Adrenal gland (tissue), 12 donors: ENCODE data around the gene SLMAP. TPM values are rescaled to one million over a fixed set of nuclear protein-coding genes. Genes with fewer than 3 reads are reported as not detected.

Experiments
- DNase-seq, 7 donors: peaks; one replicate each; pipeline ENCODE4 v3.0.0-alpha.2; 2019 to 2020
- H3K27ac ChIP-seq, 5 donors: fragments of 200-600 bp; sonication (generic) in 4 of 5; 1 replicate in 3 of 5; 2 replicates in 2 of 5; pipeline versions ENCODE4 v1.5.1 to v1.8.0; 2016 to 2020; ENCODE audit warnings: mild to moderate bottlenecking in 1 of 5
- H3K27me3 ChIP-seq: fragments of 200-600 bp; 2 replicates; pipeline ENCODE4 v1.8.0; 2021
- H3K36me3 ChIP-seq, 2 donors: fragments of 200-600 bp; replicated peaks in 1 of 2; 1 replicate in 1 of 2; 2 replicates in 1 of 2; pipeline versions ENCODE4 v1.5.1 to v1.8.0; 2018 to 2022
- H3K4me1 ChIP-seq, 2 donors: fragments of 200-600 bp; replicated peaks in 1 of 2; 1 replicate in 1 of 2; 2 replicates in 1 of 2; pipeline versions ENCODE4 v1.5.1 to v1.8.0; 2018 to 2021
- H3K4me3 ChIP-seq, 4 donors: fragments of 200-600 bp; sonication (generic) in 3 of 4; one replicate each; pipeline ENCODE4 v1.5.1; 2016 to 2018
- H3K9me3 ChIP-seq, 3 donors: fragments of 200-600 bp; sonication (generic) in 1 of 3; replicated peaks in 1 of 3; 1 replicate in 2 of 3; 2 replicates in 1 of 3; pipeline versions ENCODE4 v1.5.1 to v1.8.0; 2016 to 2021
- POLR2A ChIP-seq, 2 donors: fragments of 450-650 bp; IDR thresholded peaks; one replicate each; pipeline ENCODE4 v1.6.1; 2017; ENCODE audit warnings: antibody characterized with exemption in 2 of 2, mild to moderate bottlenecking in 2 of 2, moderate library complexity in 1 of 2
- WGBS, 4 donors: extraction: QIAGEN DNeasy Blood & Tissue Kit in 2 of 4; methylation state at CpG; one replicate each; pipeline versions ENCODE4 v1.1.5 to v1.1.7; 2013 to 2017; 5-methylcytosine and 5-hydroxymethylcytosine counted together
- intact Hi-C, 2 donors: fragments of 100-400 bp; cut with DNase I; formaldehyde crosslinking; loops; one replicate each; pipeline versions ENCODE4 v1.14.1 to v1.15.0; 2022 to 2023
- polyA plus RNA-seq, 3 donors: library from polyadenylated mRNA; stranded (reverse); fragments of 200-250 nt in 2 of 3; fragments of 350-450 nt in 1 of 3; fragmentation: Illumina TruSeq in 1 of 3; extraction: RNeasy Lipid Tissue Mini Kit (QIAGEN cat#74804) in 1 of 3; gene quantifications; one replicate each; pipeline ENCODE4 v1.2.3, GENCODE V29; 2013 to 2014
- total RNA-seq, 9 donors: library from RNA; depleted of rRNA in 4 of 9; stranded (reverse); fragments of >200 nt in 4 of 9; fragments of 120-200 nt in 1 of 9; fragmentation: NEBNext Ultra II Directional in 1 of 9; extraction: Animal tissue kit (Norgen Biotek cat#: 25700) in 1 of 9; gene quantifications; one replicate each; pipeline versions ENCODE4 v1.1.0 to v1.2.4, GENCODE V29; 2013 to 2023
- TF ChIP-seq, protein P1 (sequence below), 6 experiments: fragments of 450-650 bp in 4 of 6; fragments of 200-600 bp in 2 of 6; sonication (generic) in 1 of 6; IDR thresholded peaks; 1 replicate in 5 of 6; 2 replicates in 1 of 6; pipeline versions ENCODE4 v1.5.1 to v1.8.0; 2016 to 2021; ENCODE audit warnings: antibody characterized with exemption in 6 of 6, mild to moderate bottlenecking in 2 of 6, moderate library complexity in 1 of 6
- donor health status: healthy with polysubstance abuse.
- donor health status: Bipolar disorder and iron deficiency.
- donor health status: DM: yes; HTN: yes; CAD: no.
- donor health status: DM: no; HTN: no; CAD: no.
- donor health status: DM: no; HTN: no; CAD: no.
- donor health status: DM: yes; HTN: yes; CAD: no.

The SLMAP gene
- total and polyA plus RNA-seq, 12 donors, result 18.9 to 134 (median 87.5) TPM

DNA sequence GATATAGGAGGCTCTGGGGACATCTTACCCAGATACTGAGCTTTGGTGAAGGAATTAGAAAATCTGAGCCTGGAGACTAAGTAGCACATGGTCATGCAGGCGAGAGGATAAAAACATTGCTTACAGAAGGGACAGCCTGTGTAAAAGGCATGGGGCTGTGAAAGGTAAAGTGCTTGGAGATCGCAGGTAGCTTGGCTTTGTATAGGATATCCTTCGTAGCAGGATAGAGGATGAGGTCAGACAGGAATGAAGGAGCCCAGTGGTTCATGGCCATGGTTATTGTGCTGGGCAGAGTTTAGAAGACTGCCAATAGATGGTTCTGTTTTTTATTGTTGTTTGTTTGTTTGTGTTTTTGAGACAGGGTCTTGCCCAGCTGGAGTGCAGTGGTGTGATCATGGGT is 82.5 kb downstream of the SLMAP start:
- Histone ChIP-seq H3K4me1 (peaks cover 8 to 17% of the 10 kb centered on the region in 2 donors), H3K4me3 (no peak overlapping the region), H3K36me3 (no peaks in the 10 kb centered on the region), H3K27me3 (no peaks in the 10 kb centered on the region), H3K9me3 (no peaks in the 10 kb centered on the region), H3K27ac (no peak overlapping the region)
- 79 to 87% (median 86%) methylated on average over 3 of the region's 3 CpGs for WGBS, 4 donors
- no peak for TF ChIP-seq POLR2A (IDR thresholded peaks at IDR 0.05)
- no peak for DNase-seq
- intact Hi-C loops, result no loop called here

DNA sequence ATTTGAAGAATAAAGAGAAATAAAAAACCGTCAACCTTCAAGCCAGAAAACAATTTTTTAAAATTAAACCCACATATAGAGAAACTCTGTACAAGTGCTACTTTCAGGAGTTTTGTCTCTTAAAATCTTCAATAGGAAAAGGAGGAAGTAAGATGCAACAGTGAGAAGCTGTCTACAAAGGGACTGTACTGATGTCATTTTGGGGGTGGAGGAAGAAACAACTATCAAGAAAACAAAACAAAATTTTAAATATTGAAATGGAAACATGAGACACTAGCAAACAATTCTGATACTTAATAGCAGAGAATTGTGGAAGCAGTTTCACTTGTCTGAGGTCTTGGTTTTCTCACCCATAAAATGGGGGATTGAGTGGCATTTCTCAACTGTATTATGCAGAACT is 84.4 kb downstream of the SLMAP start:
- Histone ChIP-seq H3K27ac (no peak overlapping the region), H3K4me3 (no peak overlapping the region), H3K27me3 (no peaks in the 10 kb centered on the region), H3K4me1 (peaks cover 8 to 14% of the 10 kb centered on the region in 2 donors), H3K36me3 (no peaks in the 10 kb centered on the region), H3K9me3 (no peaks in the 10 kb centered on the region)
- WGBS, 4 donors, result 83 to 86% (median 85%) methylated on average over 1 of the region's 1 CpG
- TF ChIP-seq, protein P1, sequence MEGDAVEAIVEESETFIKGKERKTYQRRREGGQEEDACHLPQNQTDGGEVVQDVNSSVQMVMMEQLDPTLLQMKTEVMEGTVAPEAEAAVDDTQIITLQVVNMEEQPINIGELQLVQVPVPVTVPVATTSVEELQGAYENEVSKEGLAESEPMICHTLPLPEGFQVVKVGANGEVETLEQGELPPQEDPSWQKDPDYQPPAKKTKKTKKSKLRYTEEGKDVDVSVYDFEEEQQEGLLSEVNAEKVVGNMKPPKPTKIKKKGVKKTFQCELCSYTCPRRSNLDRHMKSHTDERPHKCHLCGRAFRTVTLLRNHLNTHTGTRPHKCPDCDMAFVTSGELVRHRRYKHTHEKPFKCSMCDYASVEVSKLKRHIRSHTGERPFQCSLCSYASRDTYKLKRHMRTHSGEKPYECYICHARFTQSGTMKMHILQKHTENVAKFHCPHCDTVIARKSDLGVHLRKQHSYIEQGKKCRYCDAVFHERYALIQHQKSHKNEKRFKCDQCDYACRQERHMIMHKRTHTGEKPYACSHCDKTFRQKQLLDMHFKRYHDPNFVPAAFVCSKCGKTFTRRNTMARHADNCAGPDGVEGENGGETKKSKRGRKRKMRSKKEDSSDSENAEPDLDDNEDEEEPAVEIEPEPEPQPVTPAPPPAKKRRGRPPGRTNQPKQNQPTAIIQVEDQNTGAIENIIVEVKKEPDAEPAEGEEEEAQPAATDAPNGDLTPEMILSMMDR (IDR thresholded peaks at IDR 0.05), result no peak
- no peak for TF ChIP-seq POLR2A (IDR thresholded peaks at IDR 0.05)
- intact Hi-C loops, result no loop called here
- no peak for DNase-seq

DNA sequence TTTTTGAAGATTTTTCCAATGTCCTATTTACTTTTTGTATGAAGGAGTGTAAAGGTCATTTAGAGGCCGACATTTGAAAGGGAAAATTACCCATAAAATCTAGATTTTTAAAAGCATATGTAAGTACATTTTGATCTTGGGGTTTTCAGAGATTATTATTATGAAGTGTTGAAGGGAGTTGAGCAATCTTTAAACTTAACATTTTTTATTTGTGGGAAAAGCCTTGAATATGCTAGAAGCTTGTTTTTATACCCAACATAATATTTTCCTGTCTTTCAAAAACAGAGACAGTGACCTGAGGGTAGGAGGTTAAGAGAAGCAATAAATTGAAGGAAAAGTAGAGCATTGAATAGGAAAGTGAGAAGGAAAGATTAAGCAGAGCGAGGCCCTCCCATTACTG is 85.7 kb downstream of the SLMAP start:
- no peak for TF ChIP-seq POLR2A (IDR thresholded peaks at IDR 0.05)
- TF ChIP-seq, protein P1 (IDR thresholded peaks at IDR 0.05), result no peak
- Histone ChIP-seq H3K4me3 (peak overlapping the region in 1 of 4 donors; percentile 7), H3K27ac (peak overlapping the region in 4 of 5 donors; percentile 27 to 44 (median 36)), H3K36me3 (no peaks in the 10 kb centered on the region), H3K4me1 (peaks cover 8 to 14% of the 10 kb centered on the region in 2 donors), H3K27me3 (no peaks in the 10 kb centered on the region), H3K9me3 (peaks cover 0 to 2% (median 0%) of the 10 kb centered on the region in 3 donors)
- intact Hi-C loops, result no loop called here
- WGBS, 4 donors, result 31 to 41% (median 34%) methylated on average over 2 of the region's 2 CpGs
- DNase-seq, result no peak

DNA sequence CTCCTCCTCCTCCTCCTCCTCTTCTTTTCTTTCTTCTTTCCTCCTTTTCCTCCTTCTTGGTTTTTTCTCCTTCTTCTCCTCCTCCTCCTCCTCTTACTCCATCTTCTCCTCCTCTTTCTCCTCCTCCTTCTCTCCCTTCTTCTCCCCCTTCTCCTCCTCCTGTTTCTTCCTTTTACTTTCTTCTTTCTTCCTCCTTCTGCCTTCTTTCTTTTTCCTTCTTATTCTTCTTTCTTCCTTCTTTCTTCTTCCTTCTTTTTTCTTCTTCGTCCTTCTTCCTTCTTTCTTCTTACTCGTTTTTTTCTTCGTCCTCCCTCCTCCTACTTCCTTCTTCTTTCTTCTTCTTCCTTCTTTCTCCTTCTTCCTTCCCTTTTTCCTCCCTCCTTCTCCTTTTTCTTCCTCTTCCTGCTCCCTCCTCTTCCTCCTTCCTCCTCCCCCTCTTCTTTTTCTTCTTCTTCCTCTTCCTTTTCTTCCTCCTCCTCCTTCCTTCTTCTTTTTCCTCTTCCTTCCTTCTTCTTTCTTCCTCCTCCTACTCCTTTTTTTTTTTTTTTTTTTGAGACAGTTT is 92.1 kb downstream of the SLMAP start:
- Histone ChIP-seq H3K36me3 (peaks cover 0 to 13% of the 10 kb centered on the region in 2 donors), H3K4me1 (no peaks in the 10 kb centered on the region), H3K27me3 (no peaks in the 10 kb centered on the region), H3K9me3 (peaks cover 0 to 8% (median 0%) of the 10 kb centered on the region in 3 donors), H3K27ac (no peak overlapping the region), H3K4me3 (no peak overlapping the region)
- no peak for DNase-seq
- no peak for TF ChIP-seq POLR2A (IDR thresholded peaks at IDR 0.05)
- TF ChIP-seq, protein P1 (IDR thresholded peaks at IDR 0.05), result no peak
- intact Hi-C loops, result no loop called here
- 77 to 92% (median 82%) methylated on average over 3 of the region's 3 CpGs for WGBS, 4 donors

DNA sequence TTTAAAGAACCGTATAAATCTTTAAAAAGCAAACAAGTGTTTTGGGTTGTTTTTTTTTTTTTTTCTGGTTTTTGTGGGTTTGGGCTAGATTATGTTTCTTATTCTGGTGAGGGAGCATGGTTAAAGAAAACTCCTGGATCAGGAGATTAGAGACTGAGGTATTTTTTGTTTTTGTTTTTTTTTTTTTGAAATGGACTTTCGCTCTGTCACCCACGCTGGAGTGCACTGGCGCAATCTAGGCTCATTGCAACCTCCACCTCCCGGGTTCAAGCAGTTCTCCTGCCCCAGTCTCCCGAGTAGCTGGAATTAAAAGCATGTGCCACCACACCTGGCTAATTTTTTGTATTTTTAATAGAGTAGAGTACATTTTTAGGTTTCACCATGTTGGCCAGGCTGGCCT is 95.2 kb downstream of the SLMAP start:
- Histone ChIP-seq H3K4me1 (no peaks in the 10 kb centered on the region), H3K4me3 (no peak overlapping the region), H3K27me3 (no peaks in the 10 kb centered on the region), H3K9me3 (peaks cover 0 to 8% (median 0%) of the 10 kb centered on the region in 3 donors), H3K27ac (no peak overlapping the region), H3K36me3 (peaks cover 0 to 13% of the 10 kb centered on the region in 2 donors)
- DNase-seq, result no peak
- intact Hi-C loops, result no loop called here
- TF ChIP-seq POLR2A (IDR thresholded peaks at IDR 0.05), result no peak
- TF ChIP-seq, protein P1 (IDR thresholded peaks at IDR 0.05), result no peak
- WGBS, 4 donors, result 93 to 98% (median 94%) methylated on average over 6 of the region's 6 CpGs
